Hepatocyte (in vitro differentiated cells): ENCODE measurements around the gene P2RX1. TPM values are rescaled to one million over a fixed set of nuclear protein-coding genes. Genes with fewer than 3 reads are reported as not detected.

Source experiments
- DNase-seq: peaks from one replicate; pipeline ENCODE4 v3.0.0-alpha.2; 2016; ENCODE audit warnings: low spot score
- H2AFZ ChIP-seq: fragments of 200-600 bp; sonication (generic); 2 replicates; pipeline ENCODE4 v1.6.0; 2016; ENCODE audit warnings: antibody characterized with exemption, mild to moderate bottlenecking
- H3K27ac ChIP-seq: fragments of 200-600 bp; sonication (generic); 2 replicates; pipeline ENCODE4 v1.5.1; 2016; ENCODE audit warnings: mild to moderate bottlenecking
- H3K27me3 ChIP-seq: fragments of 200-600 bp; sonication (generic); 2 replicates; pipeline ENCODE4 v1.6.1; 2016
- H3K36me3 ChIP-seq: fragments of 200-600 bp; sonication (generic); replicated peaks from 2 replicates; pipeline ENCODE4 v1.5.1; 2016; ENCODE audit warnings: low read depth; ENCODE audit not compliant: insufficient read depth
- H3K4me1 ChIP-seq: fragments of 200-600 bp; sonication (generic); 2 replicates; pipeline ENCODE4 v1.5.1; 2016; ENCODE audit warnings: mild to moderate bottlenecking, moderate library complexity; ENCODE audit not compliant: insufficient read depth
- H3K4me2 ChIP-seq: fragments of 200-600 bp; sonication (generic); 2 replicates; pipeline ENCODE4 v1.6.0; 2016
- H3K4me3 ChIP-seq: fragments of 200-600 bp; sonication (generic); 2 replicates; pipeline ENCODE4 v1.5.1; 2016; ENCODE audit warnings: mild to moderate bottlenecking
- H3K79me2 ChIP-seq: fragments of 200-600 bp; sonication (generic); 2 replicates; pipeline ENCODE4 v1.6.0; 2017; ENCODE audit warnings: mild to moderate bottlenecking
- H3K9me2 ChIP-seq: fragments of 200-600 bp; sonication (generic); replicated peaks from 2 replicates; pipeline ENCODE4 v1.6.0; 2017; ENCODE audit warnings: mild to moderate bottlenecking; ENCODE audit not compliant: insufficient read depth
- H3K9me3 ChIP-seq: fragments of 200-600 bp; sonication (generic); 2 replicates; pipeline ENCODE4 v1.5.1; 2016; ENCODE audit warnings: low read depth, mild to moderate bottlenecking
- H4K20me1 ChIP-seq: fragments of 200-600 bp; sonication (generic); 2 replicates; pipeline ENCODE4 v1.6.0; 2016; ENCODE audit warnings: mild to moderate bottlenecking; ENCODE audit not compliant: insufficient read depth, poor library complexity, severe bottlenecking
- EZH2 ChIP-seq: fragments of 200-600 bp; sonication (generic); IDR thresholded peaks from 2 replicates; pipeline ENCODE4 v1.6.1; 2016; ENCODE audit warnings: antibody characterized with exemption, mild to moderate bottlenecking, borderline replicate concordance
- EZH2phosphoT487 ChIP-seq: fragments of 200-600 bp; sonication (generic); IDR thresholded peaks from one replicate; pipeline ENCODE4 v1.6.1; 2018; ENCODE audit warnings: antibody characterized with exemption, mild to moderate bottlenecking, low read depth, moderate library complexity; ENCODE audit not compliant: unreplicated experiment, severe bottlenecking
- WGBS: methylation state at CpG from one replicate; pipeline ENCODE4 v1.1.6; 2016; ENCODE audit warnings: low lambda C conversion rate; ENCODE audit errors: missing lambda C conversion rate; 5-methylcytosine and 5-hydroxymethylcytosine counted together
- polyA plus RNA-seq: library from polyadenylated mRNA; unstranded; fragments of >200 nt; fragmentation: Nextera tagmentation; extraction: Ambion mirVana; gene quantifications from 2 replicates; pipeline ENCODE4 v1.2.1, GENCODE V29; 2016
- total RNA-seq: library from RNA; depleted of rRNA; stranded (reverse); fragments of >200 nt; gene quantifications from 2 replicates; pipeline ENCODE4 v1.2.3, GENCODE V29; 2014
- TF ChIP-seq, protein P1 (sequence below): fragments of 200-600 bp; sonication (generic); IDR thresholded peaks from 2 replicates; pipeline ENCODE4 v1.5.1; 2016; ENCODE audit warnings: antibody characterized with exemption, mild to moderate bottlenecking; ENCODE audit not compliant: poor library complexity

The P2RX1 gene
- total and polyA plus RNA-seq, 2 experiments from 2014 or later, result 0.50 to 1.8 TPM

DNA sequence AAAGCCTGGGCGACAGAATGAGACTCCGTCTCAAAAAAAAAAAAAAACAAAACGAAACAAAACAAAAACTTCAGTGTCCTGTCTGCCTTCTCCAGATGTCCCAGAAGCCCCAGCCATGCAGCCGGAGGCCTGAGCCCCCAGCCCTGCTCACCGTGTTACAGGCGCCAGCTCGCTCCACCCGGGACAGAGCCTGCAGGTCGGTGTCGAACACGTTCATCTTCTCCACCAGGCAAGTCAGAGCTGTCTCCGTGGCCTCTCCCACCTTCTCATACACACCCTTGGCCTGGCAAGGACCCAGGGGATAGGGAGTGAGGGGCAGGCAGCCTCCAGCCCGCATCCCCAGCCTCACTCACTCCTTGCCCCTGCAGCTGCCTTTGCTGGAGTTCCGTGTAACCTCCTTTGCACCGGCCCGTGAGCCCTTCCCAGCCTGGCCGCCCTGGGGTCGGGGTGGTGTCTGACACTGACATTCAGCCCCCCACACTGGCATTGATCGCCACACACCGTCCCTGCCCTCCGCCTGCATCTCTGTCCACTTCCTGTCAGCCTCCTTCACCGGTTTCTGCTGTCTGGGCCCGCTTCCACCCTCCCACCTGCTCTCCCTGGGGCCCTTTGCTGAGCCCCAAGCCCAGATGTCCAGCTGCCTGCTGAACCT, 27.1 kb upstream of the P2RX1 start:
- H3K36me3 ChIP-seq, result no peaks in the 10 kb centered on the region
- H2AFZ ChIP-seq, result no peak overlapping the region

DNA sequence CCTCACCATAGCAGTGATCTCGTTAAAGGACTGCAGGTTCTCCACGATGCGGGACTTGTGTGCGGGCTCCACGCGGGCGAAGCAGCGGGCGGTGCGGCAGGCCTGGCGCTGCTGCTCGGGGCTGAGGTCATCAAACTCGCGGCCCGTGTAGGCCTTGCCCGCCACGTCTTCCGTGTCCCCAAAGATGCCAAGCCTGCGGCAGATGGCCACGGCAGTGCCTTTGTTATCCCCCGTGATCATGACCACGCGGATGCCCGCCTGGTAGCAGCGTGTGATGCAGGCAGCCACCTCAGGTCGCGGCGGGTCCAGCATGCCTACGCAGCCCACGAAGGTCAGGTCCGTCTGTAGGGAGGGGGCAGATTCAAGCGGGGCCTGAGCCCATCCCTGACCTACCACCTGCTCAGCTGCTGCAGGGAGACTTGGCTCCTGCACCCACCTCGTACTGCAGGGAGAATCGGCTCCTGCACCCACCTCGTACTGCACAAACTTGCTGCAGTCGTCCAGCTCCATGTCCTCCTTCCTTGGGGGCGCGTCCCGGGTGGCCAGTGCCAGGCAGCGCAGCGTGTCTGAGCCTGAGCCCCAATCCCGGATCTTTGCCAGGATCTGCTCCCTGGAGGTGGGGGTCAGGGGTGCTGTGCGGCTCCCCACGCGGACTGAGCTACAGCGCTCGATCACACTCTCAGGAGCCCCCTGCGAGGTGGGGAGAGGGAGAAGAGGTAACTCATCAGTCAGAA, 24.9 kb upstream of the P2RX1 start:
- H3K4me3 ChIP-seq, result no peak overlapping the region
- H3K27ac ChIP-seq, result no peak overlapping the region
- no peak overlapping the region for H3K4me2 ChIP-seq
- no peaks in the 10 kb centered on the region for H4K20me1 ChIP-seq
- no peak overlapping the region for H2AFZ ChIP-seq
- no peak for DNase-seq
- H3K79me2 ChIP-seq, result no peaks in the 10 kb centered on the region
- no peaks in the 10 kb centered on the region for H3K4me1 ChIP-seq
- H3K9me3 ChIP-seq, result no peaks in the 10 kb centered on the region
- WGBS, result 96% methylated on average over 48 of the region's 48 CpGs
- no peaks in the 10 kb centered on the region for H3K36me3 ChIP-seq
- no peaks in the 10 kb centered on the region for H3K27me3 ChIP-seq
- no peaks in the 10 kb centered on the region for H3K9me2 ChIP-seq
- TF ChIP-seq, protein P1, sequence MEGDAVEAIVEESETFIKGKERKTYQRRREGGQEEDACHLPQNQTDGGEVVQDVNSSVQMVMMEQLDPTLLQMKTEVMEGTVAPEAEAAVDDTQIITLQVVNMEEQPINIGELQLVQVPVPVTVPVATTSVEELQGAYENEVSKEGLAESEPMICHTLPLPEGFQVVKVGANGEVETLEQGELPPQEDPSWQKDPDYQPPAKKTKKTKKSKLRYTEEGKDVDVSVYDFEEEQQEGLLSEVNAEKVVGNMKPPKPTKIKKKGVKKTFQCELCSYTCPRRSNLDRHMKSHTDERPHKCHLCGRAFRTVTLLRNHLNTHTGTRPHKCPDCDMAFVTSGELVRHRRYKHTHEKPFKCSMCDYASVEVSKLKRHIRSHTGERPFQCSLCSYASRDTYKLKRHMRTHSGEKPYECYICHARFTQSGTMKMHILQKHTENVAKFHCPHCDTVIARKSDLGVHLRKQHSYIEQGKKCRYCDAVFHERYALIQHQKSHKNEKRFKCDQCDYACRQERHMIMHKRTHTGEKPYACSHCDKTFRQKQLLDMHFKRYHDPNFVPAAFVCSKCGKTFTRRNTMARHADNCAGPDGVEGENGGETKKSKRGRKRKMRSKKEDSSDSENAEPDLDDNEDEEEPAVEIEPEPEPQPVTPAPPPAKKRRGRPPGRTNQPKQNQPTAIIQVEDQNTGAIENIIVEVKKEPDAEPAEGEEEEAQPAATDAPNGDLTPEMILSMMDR, result no peak
- TF ChIP-seq EZH2phosphoT487 (no peak), EZH2 (no peak)

More for the DNA sequence above, 27.1 kb upstream of the P2RX1 start:
- no peak overlapping the region for H3K4me2 ChIP-seq
- no peak overlapping the region for H3K4me3 ChIP-seq
- H4K20me1 ChIP-seq, result no peaks in the 10 kb centered on the region
- no peaks in the 10 kb centered on the region for H3K27me3 ChIP-seq
- no peaks in the 10 kb centered on the region for H3K9me3 ChIP-seq
- H3K27ac ChIP-seq, result no peak overlapping the region
- no peaks in the 10 kb centered on the region for H3K79me2 ChIP-seq
- no peaks in the 10 kb centered on the region for H3K4me1 ChIP-seq
- no peaks in the 10 kb centered on the region for H3K9me2 ChIP-seq
- TF ChIP-seq, protein P1, result no peak
- no peak for TF ChIP-seq EZH2
- TF ChIP-seq EZH2phosphoT487, result no peak
- DNase-seq, result no peak
- 89% methylated on average over 21 of the region's 23 CpGs for WGBS

DNA sequence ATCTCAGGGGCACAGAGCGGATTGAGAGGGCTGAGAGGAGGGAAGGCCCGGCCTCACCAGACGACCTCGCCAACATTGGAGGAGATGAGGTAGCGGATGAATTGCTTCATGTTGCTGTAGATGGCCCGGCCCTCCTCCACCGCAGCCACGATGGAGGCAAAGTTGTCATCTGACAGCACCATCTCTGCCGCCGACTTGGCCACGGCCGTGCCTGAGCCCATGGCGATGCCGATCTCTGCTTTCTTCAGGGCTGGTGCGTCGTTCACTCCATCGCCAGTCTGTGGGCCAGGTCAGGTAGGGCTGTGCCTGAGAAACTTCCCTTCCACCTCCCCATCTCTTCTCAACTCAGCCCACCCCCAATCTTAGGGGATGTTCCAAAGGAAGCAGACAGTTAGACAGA, 21.1 kb upstream of the P2RX1 start:
- Histone ChIP-seq H3K79me2 (no peaks in the 10 kb centered on the region), H3K27me3 (no peaks in the 10 kb centered on the region), H3K9me3 (no peaks in the 10 kb centered on the region), H3K36me3 (no peaks in the 10 kb centered on the region), H3K9me2 (no peaks in the 10 kb centered on the region), H3K27ac (no peak overlapping the region), H4K20me1 (no peaks in the 10 kb centered on the region), H3K4me3 (no peak overlapping the region), H3K4me1 (no peaks in the 10 kb centered on the region), H3K4me2 (no peak overlapping the region), H2AFZ (no peak overlapping the region)
- no peak for TF ChIP-seq EZH2phosphoT487
- TF ChIP-seq, protein P1, result no peak
- no peak for TF ChIP-seq EZH2
- 98% methylated on average over 17 of the region's 17 CpGs for WGBS
- DNase-seq, result no peak
